Measurements from ENCODE around the gene TMCC1.

DNA sequence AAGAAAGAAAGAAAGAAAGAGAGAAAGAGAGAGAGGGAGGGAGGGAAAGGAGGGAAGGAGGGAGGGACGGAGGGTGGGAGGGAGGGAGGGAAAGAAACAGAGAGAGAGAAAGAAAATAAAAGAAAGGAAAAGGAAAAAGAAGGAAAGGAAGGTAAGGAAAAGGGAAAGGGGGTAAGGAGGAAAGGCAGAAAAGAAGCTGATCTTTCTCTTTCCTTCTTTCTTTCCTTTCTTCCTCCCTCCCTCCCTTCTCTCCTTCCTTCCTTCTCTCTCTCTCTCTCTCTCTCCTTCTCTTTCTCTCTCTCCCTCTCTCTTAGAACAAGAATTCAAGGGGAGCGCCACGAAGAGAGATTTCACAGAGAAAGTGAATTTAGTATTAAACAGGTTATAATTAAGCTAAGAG lies 25.8 kb upstream of the TMCC1 start:
- TF ChIP-seq, protein P1, sequence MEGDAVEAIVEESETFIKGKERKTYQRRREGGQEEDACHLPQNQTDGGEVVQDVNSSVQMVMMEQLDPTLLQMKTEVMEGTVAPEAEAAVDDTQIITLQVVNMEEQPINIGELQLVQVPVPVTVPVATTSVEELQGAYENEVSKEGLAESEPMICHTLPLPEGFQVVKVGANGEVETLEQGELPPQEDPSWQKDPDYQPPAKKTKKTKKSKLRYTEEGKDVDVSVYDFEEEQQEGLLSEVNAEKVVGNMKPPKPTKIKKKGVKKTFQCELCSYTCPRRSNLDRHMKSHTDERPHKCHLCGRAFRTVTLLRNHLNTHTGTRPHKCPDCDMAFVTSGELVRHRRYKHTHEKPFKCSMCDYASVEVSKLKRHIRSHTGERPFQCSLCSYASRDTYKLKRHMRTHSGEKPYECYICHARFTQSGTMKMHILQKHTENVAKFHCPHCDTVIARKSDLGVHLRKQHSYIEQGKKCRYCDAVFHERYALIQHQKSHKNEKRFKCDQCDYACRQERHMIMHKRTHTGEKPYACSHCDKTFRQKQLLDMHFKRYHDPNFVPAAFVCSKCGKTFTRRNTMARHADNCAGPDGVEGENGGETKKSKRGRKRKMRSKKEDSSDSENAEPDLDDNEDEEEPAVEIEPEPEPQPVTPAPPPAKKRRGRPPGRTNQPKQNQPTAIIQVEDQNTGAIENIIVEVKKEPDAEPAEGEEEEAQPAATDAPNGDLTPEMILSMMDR (IDR thresholded peaks at IDR 0.05) = no peak
- TF ChIP-seq EZH2 (IDR thresholded peaks at IDR 0.05; ENCODE audit: borderline replicate concordance, insufficient read depth, low read depth, low read length, poor library complexity, severe bottlenecking) = no peak

Measured in B cell (primary cell).